T-helper 1 cell (primary cell): ENCODE data around the gene SEMA3C.

ENCODE experiments used
- DNase-seq, 5 donors: peaks; one replicate each; pipeline ENCODE4 v3.0.0-alpha.2; 2012 to 2020

The SEMA3C gene

GRCh38 chr7:80819503-80819902 is 99.3 kb downstream of the SEMA3C start:
- DNase-seq, result no peak

GRCh38 chr7:80818181-80818580 is 100.7 kb downstream of the SEMA3C start:
- no peak for DNase-seq

GRCh38 chr7:80816806-80817205 is 102.0 kb downstream of the SEMA3C start:
- DNase-seq, result no peak

- no peak for DNase-seq
These were observed 103.1 kb downstream of the SEMA3C start for GRCh38 chr7:80815733-80816132.

- DNase-seq, result no peak
These were observed 109.3 kb downstream of the SEMA3C start for GRCh38 chr7:80809545-80809944.

GRCh38 chr7:80807166-80807900 is 111.5 kb downstream of the SEMA3C start:
- no peak for DNase-seq

- DNase-seq, result no peak
These were observed 112.2 kb downstream of the SEMA3C start for GRCh38 chr7:80806663-80807062.

- DNase-seq, result no peak
These were observed 114.3 kb downstream of the SEMA3C start for GRCh38 chr7:80804589-80804988.

GRCh38 chr7:80802527-80802926 is 116.3 kb downstream of the SEMA3C start:
- no peak for DNase-seq

- DNase-seq, result no peak
These were observed 123.9 kb downstream of the SEMA3C start for GRCh38 chr7:80794631-80795573.

GRCh38 chr7:80791509-80791929 is 127.3 kb downstream of the SEMA3C start:
- DNase-seq, result no peak

- no peak for DNase-seq
These were observed 128.0 kb downstream of the SEMA3C start for GRCh38 chr7:80790877-80791276.

GRCh38 chr7:80787721-80788120 is 131.1 kb downstream of the SEMA3C start:
- DNase-seq, result no peak

GRCh38 chr7:80785961-80786536 is 132.8 kb downstream of the SEMA3C start:
- no peak for DNase-seq

- DNase-seq, result no peak
These were observed 133.6 kb downstream of the SEMA3C start for GRCh38 chr7:80785276-80785675.

- no peak for DNase-seq
These were observed 135.0 kb downstream of the SEMA3C start for GRCh38 chr7:80783678-80784327.

- DNase-seq, result no peak
These were observed 135.6 kb downstream of the SEMA3C start for GRCh38 chr7:80783186-80783677.

- no peak for DNase-seq
These were observed 137.3 kb downstream of the SEMA3C start for GRCh38 chr7:80781561-80781979.

GRCh38 chr7:80781146-80781545 is 137.7 kb downstream of the SEMA3C start:
- no peak for DNase-seq

- no peak for DNase-seq
These were observed 139.4 kb downstream of the SEMA3C start for GRCh38 chr7:80779456-80779855.

- DNase-seq, result no peak
These were observed 143.0 kb downstream of the SEMA3C start for GRCh38 chr7:80775897-80776296.

GRCh38 chr7:80775482-80775881 is 143.4 kb downstream of the SEMA3C start:
- no peak for DNase-seq

- no peak for DNase-seq
These were observed 144.0 kb downstream of the SEMA3C start for GRCh38 chr7:80774843-80775242.
